Testis (tissue), 5 donors: ENCODE measurements around the gene NUP214. TPM values are rescaled to one million over a fixed set of nuclear protein-coding genes. Genes with fewer than 3 reads are reported as not detected.

Experiments used
- DNase-seq: peaks from one replicate; pipeline ENCODE4 v3.0.0-alpha.2; 2019
- H3K27ac ChIP-seq, 2 donors: fragments of 200-600 bp; sonication (generic); one replicate each; pipeline ENCODE4 v1.5.1; 2019
- H3K27me3 ChIP-seq: fragments of 200-600 bp; sonication (generic); one replicate; pipeline ENCODE4 v1.5.1; 2019
- H3K36me3 ChIP-seq: fragments of 200-600 bp; sonication (generic); one replicate; pipeline ENCODE4 v1.5.1; 2017; ENCODE audit warnings: low read depth; ENCODE audit errors: missing control alignments
- H3K4me1 ChIP-seq: fragments of 200-600 bp; sonication (generic); one replicate; pipeline ENCODE4 v1.5.1; 2019
- H3K4me3 ChIP-seq, 2 donors: fragments of 200-600 bp; sonication (generic); one replicate each; pipeline ENCODE4 v1.5.1; 2017 to 2019
- H3K9me3 ChIP-seq: fragments of 200-600 bp; sonication (generic); one replicate; pipeline ENCODE4 v1.5.1; 2017
- CTCF ChIP-seq, 3 experiments: fragments of 450-650 bp in 2 of 3; fragments of 200-600 bp in 1 of 3; sonication (generic) in 1 of 3; IDR thresholded peaks; one replicate each; pipeline ENCODE4 v1.5.1; 2016 to 2019; ENCODE audit warnings: antibody characterized with exemption in 3 of 3, mild to moderate bottlenecking in 2 of 3, moderate library complexity in 1 of 3
- POLR2A ChIP-seq: fragments of 450-650 bp; IDR thresholded peaks from one replicate; pipeline ENCODE4 v1.6.1; 2017; ENCODE audit warnings: antibody characterized with exemption, mild to moderate bottlenecking, moderate library complexity
- WGBS, 2 donors: methylation state at CpG; one replicate each; pipeline ENCODE4 v1.1.5; 2018; 5-methylcytosine and 5-hydroxymethylcytosine counted together
- intact Hi-C: fragments of 100-400 bp; cut with DNase I; formaldehyde crosslinking; loops from one replicate; pipeline ENCODE4 v1.15.1; 2023; ENCODE audit warnings: low total_unique reads
- long read RNA-seq, 2 donors: transcript quantifications; one replicate each; lab custom pipeline, GENCODE V29; 2026
- polyA plus RNA-seq: library from polyadenylated mRNA; stranded (reverse); fragments of 350-450 nt; fragmentation: Illumina TruSeq; extraction: RNeasy Lipid Tissue Mini Kit (QIAGEN cat#74804); gene quantifications from one replicate; pipeline ENCODE4 v1.2.3, GENCODE V29; 2014; ENCODE audit warnings: low read depth, low replicate concordance; ENCODE audit not compliant: insufficient read depth
- total RNA-seq, 2 donors: library from RNA; depleted of rRNA; stranded (reverse); fragments of >200 nt; gene quantifications; one replicate each; pipeline ENCODE4 v1.2.3, GENCODE V29; 2016

Gene NUP214
- total RNA-seq, result 100 to 1,000 TPM; 190 to 250 TPM
- 237 TPM for polyA plus RNA-seq
- long read RNA-seq, donor 1, result 0 reads
- long read RNA-seq, donor 2, result 0 reads

DNA sequence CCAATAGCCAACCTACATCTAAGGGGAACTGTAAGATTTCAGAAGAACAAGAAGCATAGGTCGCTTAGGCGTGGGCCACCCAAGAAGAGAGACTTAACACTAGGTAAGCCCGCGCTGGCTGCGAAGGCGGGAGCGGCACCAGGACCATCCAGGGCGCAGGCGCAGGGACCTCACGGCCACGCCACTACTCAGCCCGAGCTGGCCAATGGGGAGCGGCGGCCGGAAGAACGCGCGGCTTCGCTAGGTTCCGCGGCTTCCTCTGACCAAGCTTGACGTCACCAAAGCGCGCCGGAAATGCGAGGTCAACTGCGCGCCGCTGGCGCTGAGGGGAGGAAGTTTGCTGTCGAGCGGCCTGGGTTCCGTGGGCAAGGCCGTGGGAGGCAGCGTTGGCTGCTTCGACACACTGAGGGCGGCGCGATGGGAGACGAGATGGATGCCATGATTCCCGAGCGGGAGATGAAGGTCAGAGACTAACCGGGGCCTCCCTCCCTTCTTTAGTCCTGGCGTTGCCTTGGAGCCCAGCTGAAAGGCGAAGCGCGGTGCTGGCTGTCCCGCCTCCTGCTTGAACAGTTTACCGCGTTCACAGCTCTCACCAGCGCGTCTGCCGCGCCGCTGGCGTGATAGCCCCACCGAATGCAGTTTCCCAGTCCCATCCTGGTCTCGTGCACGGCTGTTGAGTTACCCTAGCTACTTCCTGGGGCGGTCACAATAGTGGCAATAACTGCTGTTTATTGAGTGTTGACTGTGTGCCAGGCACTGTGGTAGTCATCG is at the start of gene NUP214:
TSS of gene NUP214 (plus strand) at position 299 of the 771 bp plus-strand sequence. CDS start at position 418, 119 bp downstream.
- H3K4me1 ChIP-seq, result peaks cover 12% of the 10 kb centered on the region
- H3K36me3 ChIP-seq, result no peaks in the 10 kb centered on the region
- intact Hi-C loops, result no loop called here
- H3K27ac ChIP-seq, result peak within 1 kb of the TSS; percentile 39 to 80
- H3K27me3 ChIP-seq, result no peaks in the 10 kb centered on the region
- no peaks in the 10 kb centered on the region for H3K9me3 ChIP-seq
- 0% methylated on average over 22 to 56 of the region's 61 CpGs for WGBS, 2 donors
- peak within 1 kb of the TSS; percentile 86 to 93 for H3K4me3 ChIP-seq
- TF ChIP-seq CTCF (IDR thresholded peaks at IDR 0.05) (no peak), POLR2A (peak; percentile 3)
- peak; percentile 99 for DNase-seq

GRCh38 chr9:131076347-131077195 is 48.8 kb upstream of the NUP214 start:
- Histone ChIP-seq H3K27me3 (no peaks in the 10 kb centered on the region), H3K4me1 (no peaks in the 10 kb centered on the region), H3K4me3 (no peak overlapping the region), H3K9me3 (no peaks in the 10 kb centered on the region), H3K27ac (no peak overlapping the region), H3K36me3 (no peaks in the 10 kb centered on the region)
- no peak for TF ChIP-seq CTCF (IDR thresholded peaks at IDR 0.05)
- TF ChIP-seq POLR2A, result no peak
- intact Hi-C loops, result no loop called here
- 85 to 86% methylated on average over 11 to 15 of the region's 15 CpGs for WGBS, 2 donors
- DNase-seq, result no peak

- intact Hi-C loops, result no loop called here
- Histone ChIP-seq H3K9me3 (no peaks in the 10 kb centered on the region), H3K36me3 (no peaks in the 10 kb centered on the region), H3K27ac (no peak overlapping the region), H3K4me1 (no peaks in the 10 kb centered on the region), H3K4me3 (no peak overlapping the region), H3K27me3 (no peaks in the 10 kb centered on the region)
- DNase-seq, result no peak
- 82 to 85% methylated on average over 3 to 17 of the region's 17 CpGs for WGBS, 2 donors
- TF ChIP-seq POLR2A (no peak), CTCF (IDR thresholded peaks at IDR 0.05) (no peak)
Observed at GRCh38 chr9:131078427-131079366, 46.7 kb upstream of the NUP214 start.

GRCh38 chr9:131080589-131080988 is 44.8 kb upstream of the NUP214 start:
- no peaks in the 10 kb centered on the region for H3K36me3 ChIP-seq
- H3K4me3 ChIP-seq, result no peak overlapping the region
- intact Hi-C loops, result no loop called here
- no peak overlapping the region for H3K27ac ChIP-seq
- no peak for DNase-seq
- no peaks in the 10 kb centered on the region for H3K4me1 ChIP-seq
- no peak for TF ChIP-seq POLR2A
- no peak for TF ChIP-seq CTCF (IDR thresholded peaks at IDR 0.05)
- no peaks in the 10 kb centered on the region for H3K27me3 ChIP-seq
- 75 to 79% methylated on average over 9 of the region's 9 CpGs for WGBS, 2 donors
- H3K9me3 ChIP-seq, result no peaks in the 10 kb centered on the region
